Measurements from ENCODE around the gene SASH1. TPM values are rescaled to one million over a fixed set of nuclear protein-coding genes. Genes with fewer than 3 reads are reported as not detected.

SASH1 gene
- total RNA-seq, 1 experiment from 2014 or later: 19.2 TPM

- Histone ChIP-seq H3K36me3 (ENCODE audit: insufficient read depth, low read length, poor library complexity, severe bottlenecking) (peaks cover 33% of the 10 kb centered on the region), H3K9me3 (ENCODE audit: low read depth, low read length, poor library complexity, severe bottlenecking) (no peaks in the 10 kb centered on the region), H3K4me3 (ENCODE audit: low read depth, low read length, poor library complexity, severe bottlenecking) (no peak overlapping the region), H3K27me3 (replicated peaks; ENCODE audit: insufficient read depth, low read depth, low read length, poor library complexity) (no peaks in the 10 kb centered on the region), H3K4me1 (ENCODE audit: insufficient read depth, low read length, poor library complexity, severe bottlenecking) (peaks cover 18% of the 10 kb centered on the region), H3K27ac (ENCODE audit: low read depth, low read length, poor library complexity, severe bottlenecking) (no peak overlapping the region)
- no TSS peak for BruUV-seq (replicated peaks)
- intact Hi-C loops (cut with micrococcal nuclease; ENCODE audit: unreplicated experiment): no loop called here
- ChIA-PET CTCF (interaction anchor here (0.6 kb wide), 1 partner anchor 8 kb away, joined by 6 read pairs; no protein-coding TSS in a partner anchor), POLR2A (ENCODE audit: low non-redundant PET) (no interaction called here)
- DNase-seq (ENCODE audit: low spot score): no peak
- TF ChIP-seq, protein P1, sequence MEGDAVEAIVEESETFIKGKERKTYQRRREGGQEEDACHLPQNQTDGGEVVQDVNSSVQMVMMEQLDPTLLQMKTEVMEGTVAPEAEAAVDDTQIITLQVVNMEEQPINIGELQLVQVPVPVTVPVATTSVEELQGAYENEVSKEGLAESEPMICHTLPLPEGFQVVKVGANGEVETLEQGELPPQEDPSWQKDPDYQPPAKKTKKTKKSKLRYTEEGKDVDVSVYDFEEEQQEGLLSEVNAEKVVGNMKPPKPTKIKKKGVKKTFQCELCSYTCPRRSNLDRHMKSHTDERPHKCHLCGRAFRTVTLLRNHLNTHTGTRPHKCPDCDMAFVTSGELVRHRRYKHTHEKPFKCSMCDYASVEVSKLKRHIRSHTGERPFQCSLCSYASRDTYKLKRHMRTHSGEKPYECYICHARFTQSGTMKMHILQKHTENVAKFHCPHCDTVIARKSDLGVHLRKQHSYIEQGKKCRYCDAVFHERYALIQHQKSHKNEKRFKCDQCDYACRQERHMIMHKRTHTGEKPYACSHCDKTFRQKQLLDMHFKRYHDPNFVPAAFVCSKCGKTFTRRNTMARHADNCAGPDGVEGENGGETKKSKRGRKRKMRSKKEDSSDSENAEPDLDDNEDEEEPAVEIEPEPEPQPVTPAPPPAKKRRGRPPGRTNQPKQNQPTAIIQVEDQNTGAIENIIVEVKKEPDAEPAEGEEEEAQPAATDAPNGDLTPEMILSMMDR (conservative IDR thresholded peaks at IDR 0.05; ENCODE audit: low read depth, low read length): no peak
- no peak for TF ChIP-seq EZH2 (IDR thresholded peaks at IDR 0.05; ENCODE audit: borderline replicate concordance, low read depth, low read length, poor library complexity, severe bottlenecking)
Observed at GRCh38 chr6:148534871-148535270, 192.2 kb downstream of the SASH1 start.

DNA sequence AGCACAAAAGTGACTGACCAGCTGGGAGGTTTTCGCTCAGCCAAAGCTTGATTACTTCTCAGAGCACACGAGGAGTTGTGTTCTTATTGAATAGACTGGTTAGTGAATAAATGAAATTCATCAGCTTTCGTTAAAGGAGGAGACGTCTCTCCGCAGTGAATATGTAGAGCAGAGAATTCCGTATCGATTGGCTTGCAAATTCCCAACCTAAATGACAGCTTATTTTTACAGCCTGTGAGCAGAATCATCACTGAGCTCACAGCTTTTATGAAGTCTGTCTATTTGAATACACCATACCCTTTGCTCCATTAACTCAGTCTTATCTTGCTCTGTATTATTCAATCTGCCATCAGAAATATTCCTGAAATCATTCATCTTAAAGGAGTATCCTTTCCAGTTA is 192.7 kb downstream of the SASH1 start:
- Histone ChIP-seq H3K27ac (ENCODE audit: low read depth, low read length, poor library complexity, severe bottlenecking) (no peak overlapping the region), H3K9me3 (ENCODE audit: low read depth, low read length, poor library complexity, severe bottlenecking) (no peaks in the 10 kb centered on the region), H3K4me3 (ENCODE audit: low read depth, low read length, poor library complexity, severe bottlenecking) (no peak overlapping the region), H3K36me3 (ENCODE audit: insufficient read depth, low read length, poor library complexity, severe bottlenecking) (peaks cover 38% of the 10 kb centered on the region), H3K4me1 (ENCODE audit: insufficient read depth, low read length, poor library complexity, severe bottlenecking) (peaks cover 13% of the 10 kb centered on the region), H3K27me3 (replicated peaks; ENCODE audit: insufficient read depth, low read depth, low read length, poor library complexity) (no peaks in the 10 kb centered on the region)
- POLR2A ChIA-PET (ENCODE audit: low non-redundant PET): no interaction called here
- TF ChIP-seq, protein P1 (conservative IDR thresholded peaks at IDR 0.05; ENCODE audit: low read depth, low read length): no peak
- no peak for TF ChIP-seq EZH2 (IDR thresholded peaks at IDR 0.05; ENCODE audit: borderline replicate concordance, low read depth, low read length, poor library complexity, severe bottlenecking)
- intact Hi-C loops (cut with micrococcal nuclease; ENCODE audit: unreplicated experiment): no loop called here
- DNase-seq (ENCODE audit: low spot score): no peak
- BruUV-seq (replicated peaks): no TSS peak
- CTCF ChIA-PET: no interaction called here

DNA sequence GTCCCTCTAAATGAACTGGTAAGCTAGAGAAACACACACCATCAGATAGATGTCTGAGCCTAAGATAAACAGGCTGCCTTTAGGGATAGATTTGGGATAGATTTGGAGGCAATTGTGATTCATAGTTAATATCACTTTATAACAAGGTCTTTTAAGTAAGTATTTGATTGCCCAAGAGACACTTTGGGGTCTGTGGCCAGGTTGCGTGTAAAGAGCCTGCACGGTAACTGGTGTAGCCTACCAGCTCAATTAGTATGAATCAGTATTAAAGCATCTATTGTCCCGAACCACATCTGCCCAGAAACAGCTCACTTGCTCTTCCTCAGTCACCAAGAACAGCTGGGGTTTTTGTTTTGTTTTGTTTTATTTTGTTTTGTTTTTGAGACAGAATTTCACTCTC is 193.3 kb downstream of the SASH1 start:
- Histone ChIP-seq H3K36me3 (ENCODE audit: insufficient read depth, low read length, poor library complexity, severe bottlenecking) (peaks cover 38% of the 10 kb centered on the region), H3K27me3 (replicated peaks; ENCODE audit: insufficient read depth, low read depth, low read length, poor library complexity) (no peaks in the 10 kb centered on the region), H3K4me1 (ENCODE audit: insufficient read depth, low read length, poor library complexity, severe bottlenecking) (peaks cover 8% of the 10 kb centered on the region), H3K9me3 (ENCODE audit: low read depth, low read length, poor library complexity, severe bottlenecking) (no peaks in the 10 kb centered on the region), H3K4me3 (ENCODE audit: low read depth, low read length, poor library complexity, severe bottlenecking) (no peak overlapping the region), H3K27ac (ENCODE audit: low read depth, low read length, poor library complexity, severe bottlenecking) (no peak overlapping the region)
- ChIA-PET POLR2A (ENCODE audit: low non-redundant PET) (no interaction called here), CTCF (no interaction called here)
- no TSS peak for BruUV-seq (replicated peaks)
- no peak for DNase-seq (ENCODE audit: low spot score)
- intact Hi-C loops (cut with micrococcal nuclease; ENCODE audit: unreplicated experiment): no loop called here
- TF ChIP-seq, protein P1 (conservative IDR thresholded peaks at IDR 0.05; ENCODE audit: low read depth, low read length): no peak
- TF ChIP-seq EZH2 (IDR thresholded peaks at IDR 0.05; ENCODE audit: borderline replicate concordance, low read depth, low read length, poor library complexity, severe bottlenecking): no peak

Measured in A673 (cell line).